Measurements from ENCODE around the gene TRIM66.

TRIM66 gene

GRCh38 chr11:8720352-8720751 lies 37.9 kb upstream of the TRIM66 start:
- DNase-seq (ENCODE audit: insufficient read length, low spot score) (no peak), FAIRE-seq (no peak)
- TF ChIP-seq CTCF (IDR thresholded peaks at IDR 0.05; ENCODE audit: insufficient read depth, missing control alignments) = no peak

- no peak for FAIRE-seq
- no peak for DNase-seq (ENCODE audit: insufficient read length, low spot score)
- TF ChIP-seq CTCF (IDR thresholded peaks at IDR 0.05; ENCODE audit: insufficient read depth, missing control alignments) = no peak
Observed at GRCh38 chr11:8719721-8720120, 37.3 kb upstream of the TRIM66 start.

- DNase-seq (ENCODE audit: insufficient read length, low spot score) (no peak), FAIRE-seq (no peak)
- no peak for TF ChIP-seq CTCF (IDR thresholded peaks at IDR 0.05; ENCODE audit: insufficient read depth, missing control alignments)
Observed at GRCh38 chr11:8719211-8719649, 36.8 kb upstream of the TRIM66 start.

GRCh38 chr11:8717876-8718753 lies 35.6 kb upstream of the TRIM66 start:
- DNase-seq (ENCODE audit: insufficient read length, low spot score) (no peak), FAIRE-seq (no peak)
- no peak for TF ChIP-seq CTCF (IDR thresholded peaks at IDR 0.05; ENCODE audit: insufficient read depth, missing control alignments)

- no peak for TF ChIP-seq CTCF (IDR thresholded peaks at IDR 0.05; ENCODE audit: insufficient read depth, missing control alignments)
- FAIRE-seq = no peak
- DNase-seq (ENCODE audit: insufficient read length, low spot score) = no peak
Observed at GRCh38 chr11:8717544-8717875, 35.0 kb upstream of the TRIM66 start.

GRCh38 chr11:8715501-8715900 lies 33.0 kb upstream of the TRIM66 start:
- TF ChIP-seq CTCF (IDR thresholded peaks at IDR 0.05; ENCODE audit: insufficient read depth, missing control alignments) = no peak
- FAIRE-seq = no peak
- no peak for DNase-seq (ENCODE audit: insufficient read length, low spot score)

- DNase-seq (ENCODE audit: insufficient read length, low spot score) (no peak), FAIRE-seq (no peak)
- TF ChIP-seq CTCF (IDR thresholded peaks at IDR 0.05; ENCODE audit: insufficient read depth, missing control alignments) = no peak
Observed at GRCh38 chr11:8714622-8715225, 32.3 kb upstream of the TRIM66 start.
